ENCODE measurements around the gene SLX1A.
"Not testable (repeated sequence)": the region's sequence is repeated elsewhere in the genome, so short reads cannot be mapped to it uniquely, and the experiment has no call there.

SLX1A gene

DNA sequence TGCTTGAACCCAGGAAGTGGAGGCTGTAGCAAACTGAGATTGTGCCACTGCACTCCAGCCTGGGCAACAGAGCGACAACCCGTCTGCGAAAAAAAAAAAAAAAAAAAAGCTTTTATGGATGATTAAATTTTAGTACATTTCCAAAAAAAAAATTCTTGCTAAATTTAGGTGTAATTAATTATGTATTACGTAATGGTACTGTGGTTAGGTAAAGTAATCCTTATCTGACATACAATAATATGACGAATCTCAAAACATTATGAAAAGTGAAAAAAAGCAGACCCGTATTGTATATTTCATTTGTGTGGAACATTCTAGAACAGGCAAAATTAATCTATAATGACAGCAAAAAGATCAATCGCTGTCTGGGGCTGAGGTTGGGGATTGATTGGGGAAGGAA is 20.6 kb upstream of the SLX1A start:
- POLR2A ChIA-PET (ENCODE audit: low non-redundant PET), result no interaction called here
- CTCF ChIA-PET, result no interaction called here
- DNase-seq (ENCODE audit: low spot score), result no peak
- H3K27ac ChIP-seq, result no peak overlapping the region
- TF ChIP-seq CTCF (conservative IDR thresholded peaks at IDR 0.05; ENCODE audit: low read depth), result no peak

DNA sequence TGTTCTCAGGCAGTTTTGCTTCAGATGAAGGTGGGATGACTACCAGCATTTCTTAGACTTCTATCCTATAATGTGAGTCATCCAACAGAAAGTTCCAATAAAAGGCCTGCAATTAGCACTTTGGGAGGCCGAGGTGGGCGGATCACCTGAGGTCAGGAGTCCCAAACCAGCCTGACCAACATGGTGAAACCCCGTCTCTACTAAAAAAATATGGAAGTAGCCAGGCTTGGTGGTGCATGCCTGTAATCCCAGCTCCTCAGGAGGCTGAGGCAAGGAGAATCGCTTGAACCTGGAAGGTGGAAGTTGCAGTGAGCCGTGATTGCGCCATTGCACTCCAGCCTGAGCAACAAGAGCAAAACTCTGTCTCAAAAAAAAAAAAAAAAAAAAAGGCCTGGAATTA is 16.8 kb upstream of the SLX1A start:
- DNase-seq (ENCODE audit: low spot score), result not testable (repeated sequence)

DNA sequence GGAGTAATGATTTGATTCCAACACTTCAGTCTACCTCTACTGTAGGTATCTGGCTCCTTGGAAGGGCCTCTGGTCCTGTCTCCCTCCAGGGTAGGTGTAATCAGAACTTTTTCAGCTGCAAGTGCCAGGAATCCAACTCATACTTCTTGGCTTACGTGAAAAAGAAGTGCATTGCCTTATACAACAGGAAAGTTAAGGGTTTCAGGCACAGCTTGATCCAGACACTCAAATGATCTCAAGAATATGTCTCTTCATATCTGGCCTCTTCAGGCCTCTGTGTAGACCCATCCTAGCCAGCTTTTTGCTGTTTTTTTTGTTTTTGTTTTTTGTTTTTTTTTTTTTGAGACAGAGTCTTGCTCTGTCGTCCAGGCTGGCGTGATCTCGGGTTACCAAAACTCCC is 14.5 kb upstream of the SLX1A start:
- no peak overlapping the region for H3K27ac ChIP-seq
- no peak for TF ChIP-seq CTCF (conservative IDR thresholded peaks at IDR 0.05; ENCODE audit: low read depth)
- no peak for DNase-seq (ENCODE audit: low spot score)
- POLR2A ChIA-PET (ENCODE audit: low non-redundant PET), result interaction anchor here (0.7 kb wide), 1 partner anchor 68 kb away, joined by 4 read pairs; no protein-coding TSS in a partner anchor
- CTCF ChIA-PET, result interaction anchor here (0.9 kb wide), 1 partner anchor 88 kb away, joined by 4 read pairs; the partner anchor contains the start of gene TBX6

More for the DNA sequence above, 16.8 kb upstream of the SLX1A start:
- CTCF ChIA-PET; POLR2A ChIA-PET (ENCODE audit: low non-redundant PET); H3K27ac ChIP-seq: not testable (repeated sequence)

DNA sequence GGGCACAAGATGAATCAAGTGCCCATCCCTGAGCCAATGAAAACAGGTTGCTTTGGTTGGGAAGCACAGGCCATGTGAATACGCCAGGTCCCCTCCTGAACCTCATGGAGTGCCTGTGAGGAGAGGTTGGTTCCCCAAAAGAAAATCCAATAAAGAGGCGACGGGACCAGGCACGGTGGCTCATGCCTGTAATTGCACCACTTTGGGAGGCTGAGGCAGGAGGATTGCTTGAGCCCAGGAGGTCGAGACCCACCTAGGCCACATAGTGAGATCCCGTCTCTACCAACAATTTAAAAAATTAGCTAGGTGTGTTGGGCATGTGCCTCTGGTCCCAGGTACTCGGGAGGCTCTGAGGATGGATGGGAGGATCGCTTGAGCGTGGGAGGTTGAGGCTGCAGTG is 13.7 kb upstream of the SLX1A start:
- TF ChIP-seq CTCF (conservative IDR thresholded peaks at IDR 0.05; ENCODE audit: low read depth), result no peak
- no peak overlapping the region for H3K27ac ChIP-seq
- no peak for DNase-seq (ENCODE audit: low spot score)
- ChIA-PET POLR2A (ENCODE audit: low non-redundant PET) (no interaction called here), CTCF (interaction anchor here (0.8 kb wide), 2 partner anchors 25 to 104 kb away, joined by 3 to 8 read pairs; no protein-coding TSS in a partner anchor)

DNA sequence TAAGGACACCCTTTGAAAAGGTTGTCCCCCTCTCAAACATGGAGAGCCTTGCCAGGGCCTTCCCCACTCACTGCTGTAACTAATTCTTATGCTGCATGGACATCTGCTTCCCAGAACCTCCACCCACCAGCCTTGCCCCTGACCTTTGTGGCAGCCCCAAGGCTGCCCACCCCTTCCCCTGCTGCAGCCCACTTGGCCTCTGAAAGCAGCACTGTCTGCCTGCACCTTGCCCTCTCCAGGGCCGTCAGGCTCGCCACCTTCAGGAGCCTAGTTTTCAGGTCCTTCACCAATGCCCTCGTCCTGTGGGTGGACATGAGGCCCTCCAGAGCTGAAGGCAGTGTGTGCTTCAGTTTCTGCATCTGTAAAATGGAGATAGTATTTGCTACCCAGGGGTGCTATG is 12.9 kb upstream of the SLX1A start:
- ChIA-PET POLR2A (ENCODE audit: low non-redundant PET) (no interaction called here), CTCF (interaction anchor here (0.6 to 0.8 kb wide), 2 partner anchors 31 to 105 kb away, joined by 3 to 8 read pairs; no protein-coding TSS in a partner anchor)
- no peak overlapping the region for H3K27ac ChIP-seq
- DNase-seq (ENCODE audit: low spot score), result no peak
- no peak for TF ChIP-seq CTCF (conservative IDR thresholded peaks at IDR 0.05; ENCODE audit: low read depth)

DNA sequence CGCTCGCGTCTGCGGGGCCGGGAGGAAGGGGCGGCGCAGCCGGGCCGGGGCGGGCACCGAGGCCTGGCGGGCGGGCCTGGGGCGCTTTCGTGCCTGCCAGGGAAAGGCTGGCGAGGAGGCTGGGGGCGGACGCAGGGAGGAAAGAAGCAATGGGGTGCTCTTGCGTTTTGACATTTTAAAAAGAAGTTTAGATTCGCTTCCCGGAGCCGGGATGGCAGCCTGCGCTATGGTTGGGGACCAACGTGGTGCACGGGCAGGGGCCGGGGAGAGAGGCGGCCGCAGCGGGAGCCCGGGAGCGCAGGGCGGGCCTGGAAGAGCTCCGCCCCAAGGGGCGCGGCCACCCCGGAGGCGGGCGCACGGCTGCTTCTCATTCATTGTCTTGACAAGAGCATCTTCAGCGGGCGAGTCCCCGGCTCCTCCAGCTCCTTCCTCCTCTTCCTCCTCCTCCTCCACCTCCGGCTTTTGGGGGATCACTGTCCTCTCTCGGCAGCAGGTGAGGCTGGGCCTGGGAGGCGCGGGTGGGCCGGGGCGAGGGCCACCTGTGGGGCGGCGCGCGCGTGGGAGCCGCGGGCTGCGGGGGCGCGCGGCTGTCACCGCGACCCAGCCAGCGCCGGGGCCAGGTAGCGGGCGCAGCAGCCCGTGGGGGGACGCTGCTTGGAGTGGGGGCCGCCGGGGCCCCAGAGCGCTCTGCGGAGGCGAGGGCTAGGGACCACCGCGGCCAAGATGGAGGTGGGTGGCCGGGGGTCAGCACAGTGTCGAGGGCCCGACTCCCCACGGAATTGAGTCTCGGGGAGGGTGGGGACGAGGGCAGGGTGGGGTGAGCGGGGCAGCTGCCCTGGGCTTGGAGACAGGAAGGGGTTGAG is 10.2 kb upstream of the SLX1A start, which contains the start of gene CORO1A:
Gene CORO1A, plus strand, starts transcription at position 370 of the 863 bp plus-strand sequence. CDS start 1,608 bp downstream, outside the sequence.
- DNase-seq (ENCODE audit: low spot score), result peak; percentile 66
- ChIA-PET POLR2A (ENCODE audit: low non-redundant PET) (interaction anchor here (0.6 kb wide), 1 partner anchor 526 kb away, joined by 3 read pairs; no protein-coding TSS in a partner anchor), CTCF (no interaction called here)
- no peak for TF ChIP-seq CTCF (conservative IDR thresholded peaks at IDR 0.05; ENCODE audit: low read depth)
- peak within 1 kb of the TSS; percentile 69 for H3K27ac ChIP-seq

All from RWPE1 (cell line).